Measurements from ENCODE around the gene SLC49A4.
A peak's percentile ranks its signal among the peaks of the same experiment; 100 is the strongest.

The SLC49A4 gene

DNA sequence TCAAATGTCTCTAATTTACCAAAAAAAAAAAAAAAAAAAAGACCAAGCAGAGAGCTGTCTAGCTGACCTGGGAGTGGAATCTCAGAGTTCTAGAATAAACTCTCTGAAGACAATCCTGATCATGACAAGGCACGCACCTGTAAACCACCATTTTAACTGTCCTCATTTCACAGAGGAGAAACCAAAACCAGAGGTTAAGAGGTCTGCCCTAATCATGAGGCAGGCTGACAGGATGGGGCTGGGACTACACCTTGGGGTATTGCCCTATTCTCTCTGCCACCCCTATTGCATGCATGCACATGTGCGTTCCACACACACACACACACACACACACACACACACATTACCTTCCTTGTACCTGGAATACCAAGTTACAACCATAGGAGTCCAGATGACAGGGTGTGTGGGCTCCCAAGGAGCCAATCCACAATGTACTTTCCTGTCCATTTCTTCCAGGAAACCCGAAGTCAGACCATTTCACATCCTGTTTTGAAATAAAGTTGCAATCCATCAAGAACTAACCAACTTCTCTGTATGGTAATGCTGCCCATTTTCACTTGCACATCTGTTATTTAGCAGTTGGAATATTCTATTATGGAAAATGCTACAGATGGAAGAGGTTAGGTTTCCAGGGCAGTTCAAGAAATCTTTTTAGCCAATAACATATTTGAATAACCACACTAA is 35.9 kb upstream of the SLC49A4 start:
- peak; percentile 49 for DNase-seq (ENCODE audit: low read depth)
- no peak for TF ChIP-seq CTCF (IDR thresholded peaks at IDR 0.05; ENCODE audit: low read length, missing control alignments)
- H3K4me3 ChIP-seq (replicated peaks; ENCODE audit: low read depth, low read length), result no peak overlapping the region

GRCh38 chr3:122760453-122761271 is 34.2 kb upstream of the SLC49A4 start:
- no peak overlapping the region for H3K4me3 ChIP-seq (replicated peaks; ENCODE audit: low read depth, low read length)
- DNase-seq (ENCODE audit: low read depth), result peak; percentile 7
- TF ChIP-seq CTCF (IDR thresholded peaks at IDR 0.05; ENCODE audit: low read length, missing control alignments), result no peak

DNA sequence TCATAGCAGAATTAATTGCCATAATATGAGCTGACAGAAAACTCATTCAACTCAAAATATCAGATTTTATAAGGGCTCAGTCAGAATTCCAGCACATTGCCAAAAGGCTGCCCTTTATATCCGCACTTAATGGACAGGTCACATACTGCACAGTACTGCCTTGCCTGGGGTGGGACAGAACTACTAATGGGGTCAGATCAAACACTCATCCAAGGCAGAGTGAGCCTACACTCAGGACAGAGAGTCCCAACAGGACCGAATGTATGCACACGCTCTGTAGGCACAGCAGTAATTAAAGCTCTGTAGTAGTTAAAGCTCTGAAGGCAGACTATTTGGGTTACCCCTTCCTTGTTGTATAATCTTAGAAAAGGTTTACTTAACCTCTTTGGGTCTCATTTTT is 28.4 kb upstream of the SLC49A4 start:
- DNase-seq (ENCODE audit: low read depth), result no peak
- no peak for TF ChIP-seq CTCF (IDR thresholded peaks at IDR 0.05; ENCODE audit: low read length, missing control alignments)
- no peak overlapping the region for H3K4me3 ChIP-seq (replicated peaks; ENCODE audit: low read depth, low read length)

GRCh38 chr3:122767540-122768372 is 27.1 kb upstream of the SLC49A4 start:
- DNase-seq (ENCODE audit: low read depth), result peak; percentile 17
- no peak overlapping the region for H3K4me3 ChIP-seq (replicated peaks; ENCODE audit: low read depth, low read length)
- no peak for TF ChIP-seq CTCF (IDR thresholded peaks at IDR 0.05; ENCODE audit: low read length, missing control alignments)

DNA sequence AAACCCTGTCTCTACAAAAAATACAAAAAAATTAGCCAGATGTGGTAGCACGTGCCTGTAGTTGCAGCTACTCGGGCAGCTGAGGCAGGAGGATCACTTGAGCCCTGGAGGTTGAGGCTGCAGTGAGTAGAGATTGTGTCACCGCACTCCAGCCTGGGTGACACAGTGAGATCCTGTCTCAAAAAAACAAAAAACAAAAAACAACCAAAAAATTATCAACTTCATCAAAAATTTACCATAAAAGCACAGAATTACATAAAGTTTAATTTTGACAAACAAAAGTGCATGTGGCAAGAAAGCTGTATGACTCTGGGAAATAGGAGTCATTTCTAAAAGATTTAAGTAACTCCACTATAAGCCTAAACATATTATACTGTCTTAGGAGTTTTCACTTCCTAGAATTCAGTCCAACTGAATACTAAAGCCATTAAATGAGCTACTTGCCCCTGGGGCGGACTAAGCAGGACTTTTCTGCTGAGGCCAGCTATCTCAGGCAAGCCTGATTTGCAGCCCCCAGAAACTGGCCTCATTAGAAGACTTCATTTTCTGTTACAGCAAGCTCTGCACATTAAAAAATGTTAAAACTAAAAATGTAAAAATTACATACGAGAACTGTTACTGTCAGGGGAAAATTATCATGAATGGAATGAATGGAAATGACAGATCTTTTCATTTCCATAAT is 24.2 kb upstream of the SLC49A4 start:
- no peak for TF ChIP-seq CTCF (IDR thresholded peaks at IDR 0.05; ENCODE audit: low read length, missing control alignments)

DNA sequence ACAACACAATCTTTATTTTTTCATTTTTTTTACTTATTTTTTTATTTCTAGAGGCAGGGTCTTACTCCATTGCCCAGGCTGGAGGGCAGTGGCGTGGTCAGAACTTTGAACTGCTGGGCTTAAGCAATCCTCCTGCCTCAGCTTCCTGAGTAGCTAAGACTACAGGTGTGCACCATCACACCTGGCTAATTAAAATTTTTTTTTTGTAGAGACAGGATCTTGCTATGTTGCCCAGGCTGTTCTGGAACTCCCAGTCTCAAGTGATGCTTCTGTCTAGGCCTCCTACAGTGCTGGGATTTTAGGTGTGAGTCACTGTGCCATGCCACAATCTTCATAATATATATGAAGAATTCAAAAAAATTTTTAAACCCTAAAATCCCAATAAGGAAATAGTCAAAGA is 22.0 kb upstream of the SLC49A4 start:
- no peak overlapping the region for H3K4me3 ChIP-seq (replicated peaks; ENCODE audit: low read depth, low read length)
- DNase-seq (ENCODE audit: low read depth), result no peak
- TF ChIP-seq CTCF (IDR thresholded peaks at IDR 0.05; ENCODE audit: low read length, missing control alignments), result no peak

More for the DNA sequence above, 24.2 kb upstream of the SLC49A4 start:
- no peak overlapping the region for H3K4me3 ChIP-seq (replicated peaks; ENCODE audit: low read depth, low read length)
- no peak for DNase-seq (ENCODE audit: low read depth)

Data from fibroblast of pulmonary artery (primary cell).